Loucy (cell line): ENCODE data around the gene MYL10.

Experiments used
- H2AFZ ChIP-seq: fragments of 200-600 bp; sonication (generic); 2 replicates; pipeline ENCODE4 v1.6.0; 2016; ENCODE audit warnings: antibody characterized with exemption, mild to moderate bottlenecking, low read length, moderate library complexity
- H3F3A ChIP-seq: fragments of 200-600 bp; 2 replicates; pipeline ENCODE4 v1.6.0; 2016; ENCODE audit warnings: antibody characterized with exemption, low read depth, mild to moderate bottlenecking
- H3K27me3 ChIP-seq: fragments of 200-600 bp; sonication (generic); 2 replicates; pipeline ENCODE4 v1.6.1; 2014; ENCODE audit warnings: low read length, mild to moderate bottlenecking; ENCODE audit not compliant: insufficient read depth, poor library complexity, severe bottlenecking
- H3K36me3 ChIP-seq: fragments of 200-600 bp; sonication (generic); 2 replicates; pipeline ENCODE4 v1.6.1; 2016; ENCODE audit warnings: low read length; ENCODE audit not compliant: insufficient read depth
- H3K4me1 ChIP-seq: fragments of 200-600 bp; sonication (generic); 2 replicates; pipeline ENCODE4 v1.5.1; 2014; ENCODE audit warnings: low read length, mild to moderate bottlenecking; ENCODE audit not compliant: insufficient read depth, poor library complexity, severe bottlenecking
- H3K4me2 ChIP-seq: fragments of 200-600 bp; sonication (generic); 2 replicates; pipeline ENCODE4 v1.6.0; 2014; ENCODE audit warnings: antibody characterized with exemption, low read length, low read depth, mild to moderate bottlenecking; ENCODE audit not compliant: poor library complexity, severe bottlenecking
- H3K4me3 ChIP-seq: fragments of 200-600 bp; sonication (generic); 2 replicates; pipeline ENCODE4 v1.5.1; 2014; ENCODE audit warnings: low read length, mild to moderate bottlenecking, mixed read lengths; ENCODE audit not compliant: poor library complexity, severe bottlenecking
- H3K79me2 ChIP-seq: fragments of 200-600 bp; sonication (generic); 2 replicates; pipeline ENCODE4 v1.6.1; 2014; ENCODE audit warnings: low read length; ENCODE audit not compliant: insufficient read depth
- H3K9ac ChIP-seq: fragments of 200-600 bp; sonication (generic); 2 replicates; pipeline ENCODE4 v1.6.0; 2014; ENCODE audit warnings: mild to moderate bottlenecking, low read depth, low read length, moderate library complexity; ENCODE audit not compliant: poor library complexity, severe bottlenecking
- H3K9me2 ChIP-seq: fragments of 200-600 bp; sonication (generic); replicated peaks from 2 replicates; pipeline ENCODE4 v1.6.1; 2016; ENCODE audit warnings: low read depth, low read length, mixed read lengths
- H3K9me3 ChIP-seq: fragments of 200-600 bp; sonication (generic); 2 replicates; pipeline ENCODE4 v1.6.1; 2014; ENCODE audit warnings: mild to moderate bottlenecking, antibody characterized with exemption, low read length, low read depth; ENCODE audit not compliant: insufficient read depth
- H4K20me1 ChIP-seq: fragments of 200-600 bp; sonication (generic); 2 replicates; pipeline ENCODE4 v1.6.0; 2014; ENCODE audit warnings: antibody characterized with exemption, low read length, mild to moderate bottlenecking; ENCODE audit not compliant: insufficient read depth, poor library complexity, severe bottlenecking
- EZH2phosphoT487 ChIP-seq: fragments of 200-600 bp; IDR thresholded peaks from 2 replicates; pipeline ENCODE4 v1.6.1; 2018; ENCODE audit warnings: antibody characterized with exemption, mild to moderate bottlenecking, moderate library complexity, borderline replicate concordance
- TF ChIP-seq, protein P1 (sequence below): fragments of 200-600 bp; sonication (generic); conservative IDR thresholded peaks from 2 replicates; pipeline ENCODE4 v1.5.1; 2014; ENCODE audit warnings: mild to moderate bottlenecking, antibody characterized with exemption, low read length

Gene MYL10

DNA sequence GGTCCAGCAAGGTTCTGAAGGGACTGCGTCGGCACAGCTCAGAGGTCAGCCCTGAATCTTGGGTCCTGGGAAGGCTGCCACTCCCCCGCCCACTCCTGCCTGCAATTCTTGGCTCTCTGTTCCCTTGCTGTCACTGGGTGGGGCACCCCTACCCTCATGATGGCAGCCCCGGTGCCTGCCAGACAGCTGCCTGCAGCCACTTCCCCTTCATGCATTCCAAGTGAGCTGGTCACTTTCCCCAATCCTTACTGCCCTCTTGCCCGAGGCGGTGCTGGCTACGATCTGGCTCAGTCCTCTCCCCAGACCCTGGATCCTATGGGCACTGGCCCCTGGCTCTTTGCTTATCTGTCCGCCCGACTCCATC, 14.2 kb downstream of the MYL10 start:
- H3K4me3 ChIP-seq = no peak overlapping the region

DNA sequence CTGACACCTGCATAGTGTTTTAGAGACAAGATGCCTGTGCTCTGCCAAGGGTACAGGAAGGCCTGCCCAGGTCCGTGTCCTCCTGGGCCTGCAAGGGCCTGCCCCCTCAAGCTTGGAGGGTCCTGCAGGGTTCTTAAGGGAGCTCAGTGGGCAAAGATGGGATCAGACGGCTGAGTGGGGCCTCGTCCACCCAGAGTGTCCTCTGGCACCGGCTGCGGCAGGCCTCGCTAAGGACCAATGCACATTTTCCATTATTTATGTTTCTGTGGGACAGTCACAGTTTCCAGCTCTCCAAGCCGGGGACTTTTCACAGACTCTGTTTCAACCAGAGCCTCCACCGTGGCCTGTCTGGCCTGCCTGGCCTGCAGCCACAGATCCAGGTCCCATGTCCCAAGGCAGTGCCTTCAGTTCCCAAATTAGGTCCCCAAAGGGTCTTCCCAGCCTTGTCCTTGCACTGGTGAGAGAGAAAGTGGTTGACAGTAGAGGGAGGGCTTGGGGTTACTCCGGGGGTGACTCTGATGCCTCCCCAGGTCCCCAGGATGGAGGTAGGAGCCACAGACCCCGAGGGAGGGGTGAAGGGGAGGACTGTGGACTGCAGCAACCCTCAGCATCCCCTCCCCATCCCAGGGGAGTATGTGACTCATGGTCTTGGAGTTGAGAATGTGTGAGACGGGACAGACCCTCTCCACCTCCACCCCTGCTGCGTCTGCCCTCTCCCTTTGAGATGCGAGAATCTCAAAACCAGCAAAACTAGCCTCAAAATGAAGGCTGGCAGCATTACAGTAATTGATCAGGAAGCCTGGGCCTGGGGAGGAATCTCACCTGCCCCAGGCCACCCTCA, 14.8 kb downstream of the MYL10 start:
- Histone ChIP-seq H3F3A (no peaks in the 10 kb centered on the region), H3K36me3 (no peaks in the 10 kb centered on the region), H3K4me1 (no peaks in the 10 kb centered on the region), H3K79me2 (no peaks in the 10 kb centered on the region), H3K4me2 (no peak overlapping the region), H3K9me2 (no peaks in the 10 kb centered on the region), H3K9me3 (no peaks in the 10 kb centered on the region), H2AFZ (no peak overlapping the region), H3K9ac (no peak overlapping the region), H4K20me1 (no peaks in the 10 kb centered on the region), H3K27me3 (no peaks in the 10 kb centered on the region), H3K4me3 (no peak overlapping the region)
- TF ChIP-seq, protein P1, sequence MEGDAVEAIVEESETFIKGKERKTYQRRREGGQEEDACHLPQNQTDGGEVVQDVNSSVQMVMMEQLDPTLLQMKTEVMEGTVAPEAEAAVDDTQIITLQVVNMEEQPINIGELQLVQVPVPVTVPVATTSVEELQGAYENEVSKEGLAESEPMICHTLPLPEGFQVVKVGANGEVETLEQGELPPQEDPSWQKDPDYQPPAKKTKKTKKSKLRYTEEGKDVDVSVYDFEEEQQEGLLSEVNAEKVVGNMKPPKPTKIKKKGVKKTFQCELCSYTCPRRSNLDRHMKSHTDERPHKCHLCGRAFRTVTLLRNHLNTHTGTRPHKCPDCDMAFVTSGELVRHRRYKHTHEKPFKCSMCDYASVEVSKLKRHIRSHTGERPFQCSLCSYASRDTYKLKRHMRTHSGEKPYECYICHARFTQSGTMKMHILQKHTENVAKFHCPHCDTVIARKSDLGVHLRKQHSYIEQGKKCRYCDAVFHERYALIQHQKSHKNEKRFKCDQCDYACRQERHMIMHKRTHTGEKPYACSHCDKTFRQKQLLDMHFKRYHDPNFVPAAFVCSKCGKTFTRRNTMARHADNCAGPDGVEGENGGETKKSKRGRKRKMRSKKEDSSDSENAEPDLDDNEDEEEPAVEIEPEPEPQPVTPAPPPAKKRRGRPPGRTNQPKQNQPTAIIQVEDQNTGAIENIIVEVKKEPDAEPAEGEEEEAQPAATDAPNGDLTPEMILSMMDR = no peak
- TF ChIP-seq EZH2phosphoT487 = no peak

More for the DNA sequence above, 14.2 kb downstream of the MYL10 start:
- Histone ChIP-seq H3F3A (no peaks in the 10 kb centered on the region), H3K9me3 (no peaks in the 10 kb centered on the region), H2AFZ (no peak overlapping the region), H3K36me3 (no peaks in the 10 kb centered on the region), H3K27me3 (no peaks in the 10 kb centered on the region), H3K9ac (no peak overlapping the region), H3K9me2 (no peaks in the 10 kb centered on the region), H3K4me2 (no peak overlapping the region), H3K4me1 (no peaks in the 10 kb centered on the region), H3K79me2 (no peaks in the 10 kb centered on the region), H4K20me1 (no peaks in the 10 kb centered on the region)
- no peak for TF ChIP-seq EZH2phosphoT487
- TF ChIP-seq, protein P1 = no peak

DNA sequence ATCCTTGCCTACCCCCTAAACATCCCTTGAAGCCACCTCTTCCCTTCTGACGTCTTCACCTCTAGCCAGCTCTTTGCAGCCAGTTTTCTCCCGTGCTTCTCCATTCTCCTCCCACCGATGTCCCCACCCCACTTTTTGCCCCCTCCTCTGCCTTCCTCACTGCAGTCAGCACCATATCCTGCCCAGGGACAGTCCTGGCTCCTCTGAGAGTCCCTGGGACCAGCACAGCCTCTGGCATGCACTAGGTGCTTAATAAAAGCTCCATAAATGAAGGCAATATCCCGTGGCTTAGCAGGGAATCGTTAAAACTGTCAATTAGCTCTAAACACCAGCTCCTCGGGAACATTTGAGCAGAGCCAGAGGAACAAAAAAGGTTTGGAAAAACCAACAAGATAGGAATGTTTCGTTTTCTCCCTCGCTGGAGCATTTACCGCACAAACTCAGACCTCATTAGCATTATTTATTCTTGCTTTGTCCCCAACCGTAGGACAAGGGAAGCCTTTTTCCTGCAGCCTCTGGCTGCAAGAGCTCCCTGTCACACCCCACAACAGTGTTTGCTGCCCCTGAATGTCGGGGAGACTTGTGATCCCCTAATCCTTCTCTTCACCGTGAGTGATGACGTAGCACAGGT, 16.1 kb downstream of the MYL10 start:
- TF ChIP-seq, protein P1 = no peak
- TF ChIP-seq EZH2phosphoT487 = no peak

More for the DNA sequence above, 16.1 kb downstream of the MYL10 start:
- H3K27me3 ChIP-seq = no peaks in the 10 kb centered on the region
- H3K4me3 ChIP-seq = no peak overlapping the region
- H3K9me3 ChIP-seq = no peaks in the 10 kb centered on the region
- no peak overlapping the region for H2AFZ ChIP-seq
- no peaks in the 10 kb centered on the region for H3F3A ChIP-seq
- H3K4me2 ChIP-seq = no peak overlapping the region
- H3K9ac ChIP-seq = no peak overlapping the region
- H3K36me3 ChIP-seq = no peaks in the 10 kb centered on the region
- H3K9me2 ChIP-seq = no peaks in the 10 kb centered on the region
- H4K20me1 ChIP-seq = no peaks in the 10 kb centered on the region
- H3K4me1 ChIP-seq = no peaks in the 10 kb centered on the region
- no peaks in the 10 kb centered on the region for H3K79me2 ChIP-seq
